ENCODE results near the gene TMEM25.

- TF ChIP-seq EZH2 (IDR thresholded peaks at IDR 0.05; ENCODE audit: borderline replicate concordance, insufficient read depth, low read length, poor library complexity, severe bottlenecking): no peak
- TF ChIP-seq POLR2AphosphoS5 (IDR thresholded peaks at IDR 0.05): no peak
- TF ChIP-seq CTCF (IDR thresholded peaks at IDR 0.05; ENCODE audit: poor library complexity, severe bottlenecking): no peak
- TF ChIP-seq REST (IDR thresholded peaks at IDR 0.05; ENCODE audit: borderline replicate concordance): no peak
- TF ChIP-seq MXI1 (conservative IDR thresholded peaks at IDR 0.05; ENCODE audit: poor library complexity, severe bottlenecking): no peak
- no peak for TF ChIP-seq RAD21 (conservative IDR thresholded peaks at IDR 0.05)
- TF ChIP-seq SMC3 (conservative IDR thresholded peaks at IDR 0.05; ENCODE audit: poor library complexity): no peak
Observed at GRCh38 chr11:118531597-118532084, 649 bp downstream of the TMEM25 start.

Measured in neural cell (in vitro differentiated cells).